PC-9 (cell line): Measurements from ENCODE around the gene INO80D. TPM values are rescaled to one million over a fixed set of nuclear protein-coding genes. Genes with fewer than 3 reads are reported as not detected.

Experiments
- BruUV-seq: library from RNA; stranded (reverse); fragments of 400-500 nt; replicated peaks from 2 replicates; lab custom pipeline; 2021; lab: Mats Ljungman, UMichigan
- CTCF ChIA-PET: fragments of 300-600 bp; sonication (Branson Sonifier 250); formaldehyde crosslinking; loops from one replicate; lab custom pipeline; 2022; ENCODE audit warnings: antibody characterized with exemption; lab: Charles Lee
- POLR2A ChIA-PET: fragments of 300-600 bp; sonication (Branson Sonifier 250); formaldehyde crosslinking; loops from one replicate; lab custom pipeline; 2022; ENCODE audit warnings: antibody characterized with exemption; ENCODE audit not compliant: unreplicated experiment; lab: Charles Lee
- DNase-seq, 2 experiments: peaks; one replicate each; pipeline versions ENCODE4 v3.0.0 to v3.0.0-alpha.2; 2015 to 2022; ENCODE audit warnings: mixed read lengths in 1 of 2
- H2AFZ ChIP-seq: fragments of 200-600 bp; sonication (generic); 2 replicates; pipeline ENCODE4 v1.8.1; 2017; ENCODE audit warnings: antibody characterized with exemption
- H3F3A ChIP-seq: fragments of 200-600 bp; sonication (generic); 2 replicates; pipeline ENCODE4 v1.8.1; 2017; ENCODE audit warnings: antibody characterized with exemption, mild to moderate bottlenecking, low read depth; ENCODE audit not compliant: insufficient read depth
- H3K27ac ChIP-seq: fragments of 200-600 bp; sonication (generic); 2 replicates; pipeline ENCODE4 v1.6.1; 2016; ENCODE audit warnings: mixed run types
- H3K27me3 ChIP-seq: fragments of 200-600 bp; sonication (generic); 2 replicates; pipeline ENCODE4 v1.6.1; 2016; ENCODE audit warnings: low read depth, mixed run types; ENCODE audit not compliant: insufficient read depth
- H3K36me3 ChIP-seq: fragments of 200-600 bp; sonication (generic); 2 replicates; pipeline ENCODE4 v1.6.1; 2016; ENCODE audit warnings: low read depth, mixed run types
- H3K4me1 ChIP-seq: fragments of 200-600 bp; sonication (generic); replicated peaks from 2 replicates; pipeline ENCODE4 v1.6.1; 2016; ENCODE audit warnings: mixed run types; ENCODE audit not compliant: insufficient read depth
- H3K4me2 ChIP-seq: fragments of 200-600 bp; sonication (generic); 2 replicates; pipeline ENCODE4 v1.6.1; 2017; ENCODE audit warnings: mixed run types
- H3K4me3 ChIP-seq: fragments of 200-600 bp; sonication (generic); 2 replicates; pipeline ENCODE4 v1.6.1; 2016; ENCODE audit warnings: mixed run types
- H3K79me2 ChIP-seq: fragments of 200-600 bp; sonication (generic); 2 replicates; pipeline ENCODE4 v1.6.1; 2017; ENCODE audit warnings: low read depth, mixed run types
- H3K9me2 ChIP-seq: fragments of 200-600 bp; sonication (generic); 2 replicates; pipeline ENCODE4 v1.8.1; 2017; ENCODE audit warnings: mild to moderate bottlenecking; ENCODE audit not compliant: insufficient read depth
- H3K9me3 ChIP-seq: fragments of 200-600 bp; sonication (generic); 2 replicates; pipeline ENCODE4 v1.8.1; 2016; ENCODE audit warnings: low read depth; ENCODE audit not compliant: insufficient read depth
- H4K20me1 ChIP-seq: fragments of 200-600 bp; sonication (generic); 2 replicates; pipeline ENCODE4 v1.8.1; 2017; ENCODE audit not compliant: insufficient read depth
- CTCF ChIP-seq: fragments of 200-600 bp; sonication (generic); conservative IDR thresholded peaks from 2 replicates; pipeline ENCODE4 v1.6.1; 2017; ENCODE audit warnings: mixed run types, antibody characterized with exemption, mild to moderate bottlenecking, moderate library complexity
- EZH2 ChIP-seq: fragments of 200-600 bp; sonication (generic); IDR thresholded peaks from 2 replicates; pipeline ENCODE4 v1.8.0; 2017; ENCODE audit warnings: antibody characterized with exemption, low read depth
- intact Hi-C: fragments of 100-400 bp; cut with micrococcal nuclease; formaldehyde crosslinking; loops from one replicate; pipeline ENCODE4 v1.10.0; 2022; ENCODE audit not compliant: unreplicated experiment
- total RNA-seq: library from RNA; stranded (reverse); gene quantifications from 2 replicates; pipeline ENCODE4 v1.2.3, GENCODE V29; 2021

Gene INO80D
- total RNA-seq, 1 experiment from 2014 or later, result 12.4 TPM

DNA sequence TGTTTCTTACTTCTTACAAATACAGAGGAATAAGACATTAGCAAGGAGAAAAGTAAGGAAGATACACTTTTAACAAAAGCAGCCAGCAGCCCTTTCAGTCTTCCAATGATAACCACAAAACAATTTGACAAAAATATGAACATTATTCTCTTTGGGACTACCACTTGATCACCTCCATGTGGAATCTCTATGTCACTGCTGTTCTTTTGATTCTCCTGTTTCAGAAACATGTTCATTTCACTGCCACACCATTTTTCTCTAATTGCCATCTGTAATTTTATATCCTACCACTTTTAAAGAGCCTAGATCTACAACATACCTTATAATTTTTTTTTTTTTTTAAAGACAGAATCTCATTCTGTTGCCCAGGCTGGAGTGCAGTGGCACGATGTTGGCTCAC lies 10.9 kb downstream of the INO80D start:
- H4K20me1 ChIP-seq, result no peaks in the 10 kb centered on the region
- H3K36me3 ChIP-seq, result no peaks in the 10 kb centered on the region
- peaks cover 41% of the 10 kb centered on the region for H3K79me2 ChIP-seq
- ChIA-PET POLR2A (no interaction called here), CTCF (no interaction called here)
- no peak overlapping the region for H2AFZ ChIP-seq
- no peaks in the 10 kb centered on the region for H3K9me3 ChIP-seq
- BruUV-seq, result no TSS peak
- H3K4me3 ChIP-seq, result no peak overlapping the region
- H3K27ac ChIP-seq, result no peak overlapping the region
- no peaks in the 10 kb centered on the region for H3K4me1 ChIP-seq
- H3F3A ChIP-seq, result no peaks in the 10 kb centered on the region
- intact Hi-C loops, result no loop called here
- DNase-seq, result no peak
- H3K9me2 ChIP-seq, result no peaks in the 10 kb centered on the region
- H3K4me2 ChIP-seq, result no peak overlapping the region
- H3K27me3 ChIP-seq, result no peaks in the 10 kb centered on the region
- no peak for TF ChIP-seq CTCF
- TF ChIP-seq EZH2, result no peak

DNA sequence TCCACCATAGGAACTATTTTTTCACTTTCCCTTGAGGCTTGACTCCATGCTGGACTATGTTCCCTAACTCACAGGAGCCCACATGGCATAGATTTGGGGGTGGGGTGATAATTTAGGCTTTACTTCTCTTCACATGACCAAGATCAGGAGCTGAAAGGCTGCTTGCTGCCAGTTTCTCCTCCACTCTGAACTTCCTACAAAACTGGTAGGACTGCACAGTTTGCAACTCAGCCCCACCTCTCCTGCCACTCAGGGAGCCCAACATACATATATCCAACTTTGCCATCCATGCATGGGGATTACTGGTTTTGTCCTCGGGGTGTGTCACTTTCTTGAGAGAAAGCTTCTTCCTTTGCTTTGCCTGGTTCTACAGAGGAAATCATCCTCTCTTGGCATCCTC lies 14.2 kb downstream of the INO80D start:
- Histone ChIP-seq H3K79me2 (peaks cover 18% of the 10 kb centered on the region), H3K36me3 (no peaks in the 10 kb centered on the region), H3K4me2 (no peak overlapping the region), H2AFZ (no peak overlapping the region), H3K9me3 (no peaks in the 10 kb centered on the region), H3K27me3 (no peaks in the 10 kb centered on the region), H3K27ac (no peak overlapping the region), H3F3A (no peaks in the 10 kb centered on the region), H3K4me1 (no peaks in the 10 kb centered on the region), H3K4me3 (no peak overlapping the region), H3K9me2 (no peaks in the 10 kb centered on the region), H4K20me1 (no peaks in the 10 kb centered on the region)
- ChIA-PET CTCF (no interaction called here), POLR2A (no interaction called here)
- no peak for DNase-seq
- BruUV-seq, result no TSS peak
- intact Hi-C loops, result no loop called here
- TF ChIP-seq EZH2 (no peak), CTCF (no peak)

GRCh38 chr2:206069417-206069816 lies 16.6 kb downstream of the INO80D start:
- Histone ChIP-seq H3K27me3 (no peaks in the 10 kb centered on the region), H3K4me1 (no peaks in the 10 kb centered on the region), H3K79me2 (peaks cover 14% of the 10 kb centered on the region), H2AFZ (no peak overlapping the region), H3K9me2 (no peaks in the 10 kb centered on the region), H3K27ac (no peak overlapping the region), H3K9me3 (no peaks in the 10 kb centered on the region), H3K4me2 (no peak overlapping the region), H3F3A (no peaks in the 10 kb centered on the region), H4K20me1 (no peaks in the 10 kb centered on the region), H3K4me3 (no peak overlapping the region), H3K36me3 (no peaks in the 10 kb centered on the region)
- no TSS peak for BruUV-seq
- POLR2A ChIA-PET, result no interaction called here
- no peak for TF ChIP-seq CTCF
- TF ChIP-seq EZH2, result no peak
- no peak for DNase-seq
- intact Hi-C loops, result no loop called here
- CTCF ChIA-PET, result no interaction called here
